ENCODE measurements around the gene SCD.
"Not testable (repeated sequence)": the region's sequence is repeated elsewhere in the genome, so short reads cannot be mapped to it uniquely, and the experiment has no call there.

The SCD gene

GRCh38 chr10:100362570-100363496 lies 15.8 kb downstream of the SCD start:
- DNase-seq, result no peak

DNA sequence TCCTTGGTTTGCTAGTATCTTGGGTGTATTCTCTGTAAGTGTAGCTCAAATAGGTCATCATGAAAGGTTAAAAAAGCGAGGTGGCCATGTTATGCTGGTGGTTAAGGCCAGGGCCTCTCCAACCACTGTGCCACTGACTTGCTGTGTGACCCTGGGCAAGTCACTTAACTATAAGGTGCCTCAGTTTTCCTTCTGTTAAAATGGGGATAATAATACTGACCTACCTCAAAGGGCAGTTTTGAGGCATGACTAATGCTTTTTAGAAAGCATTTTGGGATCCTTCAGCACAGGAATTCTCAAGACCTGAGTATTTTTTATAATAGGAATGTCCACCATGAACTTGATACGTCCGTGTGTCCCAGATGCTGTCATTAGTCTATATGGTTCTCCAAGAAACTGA lies 17.1 kb downstream of the SCD start:
- DNase-seq, result no peak

DNA sequence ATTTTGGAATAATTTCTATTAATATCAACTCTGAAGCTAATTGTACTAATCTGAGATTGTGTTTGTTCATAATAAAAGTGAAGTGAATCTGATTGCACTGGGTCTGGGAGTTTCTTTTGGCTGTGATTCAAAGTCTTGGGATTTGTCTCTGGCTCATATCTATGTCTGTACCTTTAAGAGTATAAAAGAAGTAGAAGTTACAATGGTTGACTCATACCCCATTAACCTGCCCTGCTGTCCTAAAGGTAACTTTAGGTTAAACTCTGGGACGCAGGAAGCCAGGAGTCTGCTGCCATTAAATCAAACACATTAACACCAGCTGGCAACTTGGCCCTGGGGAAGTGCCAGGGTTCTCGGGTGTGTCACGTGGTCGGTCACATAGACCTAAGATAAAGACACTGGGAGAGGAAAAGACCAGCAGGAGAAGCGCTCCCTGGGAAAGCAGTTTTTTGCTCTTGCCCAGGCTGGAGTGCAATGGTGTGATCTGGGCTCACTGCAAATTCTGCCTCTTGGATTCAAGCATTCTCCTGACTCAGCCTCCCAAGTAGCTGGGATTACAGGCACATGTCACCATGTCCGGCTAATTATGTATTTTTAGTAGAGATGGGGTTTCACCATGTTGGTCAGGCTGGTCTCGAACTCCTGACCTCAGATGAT lies 17.8 kb downstream of the SCD start:
- DNase-seq, result no peak

GRCh38 chr10:100368721-100369120 lies 21.7 kb downstream of the SCD start:
- DNase-seq, result no peak

DNA sequence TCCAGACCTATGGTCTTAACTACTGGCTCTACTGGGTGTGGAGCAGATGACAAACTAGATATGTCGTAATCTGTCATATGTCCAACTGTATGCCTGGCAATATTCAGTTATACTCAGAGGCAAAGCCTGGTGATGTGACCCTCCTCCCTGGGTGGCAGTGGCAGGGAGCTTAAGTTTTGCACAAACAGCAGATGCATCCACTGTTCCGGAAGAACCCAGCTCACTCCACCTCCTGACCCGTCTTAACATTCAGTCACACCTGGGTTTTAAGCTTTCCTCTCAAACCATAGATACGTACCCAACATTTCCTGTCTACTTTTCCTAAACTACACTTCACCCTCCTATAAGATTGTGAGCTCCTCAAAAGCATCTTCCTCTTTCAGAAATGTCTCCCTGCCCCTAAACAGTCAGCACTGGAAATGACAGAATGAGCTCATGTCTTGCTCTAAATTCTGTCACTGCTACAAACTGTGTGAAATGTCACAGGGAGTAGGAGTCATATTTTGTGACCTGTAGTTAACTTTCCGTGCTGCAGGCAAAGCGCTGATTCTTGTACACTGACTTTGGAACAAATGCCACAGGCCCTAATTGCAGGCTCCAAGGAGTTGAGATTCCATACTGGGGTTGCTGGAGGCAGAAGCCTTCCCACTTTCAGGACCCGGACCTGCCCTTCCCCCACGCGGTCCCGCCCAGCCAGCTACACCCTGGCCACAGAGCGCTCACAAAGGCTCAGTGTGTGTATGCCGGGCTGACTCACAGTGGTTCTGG lies 23.9 kb downstream of the SCD start:
- DNase-seq, result peak; percentile 5

DNA sequence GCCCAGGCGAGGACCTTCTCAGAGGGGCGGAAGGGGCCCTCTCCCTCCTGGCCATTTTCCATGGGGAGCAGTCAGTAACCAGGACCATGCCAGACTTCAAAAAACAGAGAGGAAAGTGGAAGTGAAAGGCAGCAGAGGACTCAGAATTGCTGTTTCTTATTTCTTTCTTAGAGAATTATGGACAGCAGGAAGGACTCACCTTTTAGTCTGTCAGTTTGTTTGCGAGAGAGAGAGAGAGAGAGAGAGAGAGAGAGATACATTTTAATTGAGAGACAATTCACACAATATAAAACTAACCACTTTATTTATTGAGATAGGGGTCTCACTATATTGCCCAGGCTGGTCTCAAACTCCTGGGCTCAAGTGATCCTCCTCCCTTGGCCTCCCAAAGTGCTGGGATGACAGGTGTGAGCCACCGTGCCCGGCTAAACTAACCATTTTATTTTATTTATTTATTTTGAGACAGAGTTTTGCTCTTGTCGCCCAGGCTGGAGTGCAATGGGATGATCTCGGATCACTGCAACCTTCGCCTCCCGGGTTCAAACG lies 24.5 kb downstream of the SCD start:
- no peak for DNase-seq

DNA sequence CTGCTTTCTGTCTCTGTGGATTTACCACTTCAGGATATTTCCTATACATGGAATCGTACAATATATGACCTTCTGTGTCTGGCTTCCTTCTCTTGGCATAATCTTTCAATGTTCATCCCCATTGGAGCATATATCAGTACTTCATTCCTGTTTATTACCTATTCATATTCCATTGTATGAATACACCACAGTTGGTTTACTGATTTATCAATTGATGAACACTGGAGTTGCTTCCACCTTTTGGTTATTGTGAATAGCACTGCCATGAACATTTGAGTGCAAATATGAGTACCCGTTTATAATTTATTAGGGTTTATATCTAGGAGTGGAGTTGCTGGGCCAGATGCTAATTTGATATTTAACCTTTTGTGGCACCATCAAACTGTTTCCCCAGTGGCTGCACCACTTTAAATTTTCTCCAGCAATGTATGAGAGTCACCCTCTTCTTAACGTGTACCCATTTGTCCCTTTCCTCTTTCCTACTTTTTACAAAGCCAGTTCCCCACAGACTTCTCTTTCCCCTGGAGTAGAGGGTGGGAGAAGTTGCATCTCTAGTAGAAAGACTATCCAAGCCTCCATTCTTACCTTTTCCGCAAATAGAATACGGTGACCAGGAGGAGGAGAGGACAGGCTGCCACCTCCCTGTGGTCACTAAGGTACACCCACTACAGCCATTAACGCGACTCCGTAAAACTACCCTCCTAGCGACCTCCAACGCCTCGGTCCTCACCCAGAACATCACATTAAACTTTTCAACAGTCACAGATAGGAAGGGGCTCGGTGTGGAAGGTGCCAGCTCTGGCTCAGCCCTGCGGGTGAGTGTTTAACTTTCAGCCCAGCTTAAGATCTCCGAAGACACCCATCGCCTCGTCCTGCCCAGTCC lies 25.6 kb downstream of the SCD start:
- no peak for DNase-seq

DNA sequence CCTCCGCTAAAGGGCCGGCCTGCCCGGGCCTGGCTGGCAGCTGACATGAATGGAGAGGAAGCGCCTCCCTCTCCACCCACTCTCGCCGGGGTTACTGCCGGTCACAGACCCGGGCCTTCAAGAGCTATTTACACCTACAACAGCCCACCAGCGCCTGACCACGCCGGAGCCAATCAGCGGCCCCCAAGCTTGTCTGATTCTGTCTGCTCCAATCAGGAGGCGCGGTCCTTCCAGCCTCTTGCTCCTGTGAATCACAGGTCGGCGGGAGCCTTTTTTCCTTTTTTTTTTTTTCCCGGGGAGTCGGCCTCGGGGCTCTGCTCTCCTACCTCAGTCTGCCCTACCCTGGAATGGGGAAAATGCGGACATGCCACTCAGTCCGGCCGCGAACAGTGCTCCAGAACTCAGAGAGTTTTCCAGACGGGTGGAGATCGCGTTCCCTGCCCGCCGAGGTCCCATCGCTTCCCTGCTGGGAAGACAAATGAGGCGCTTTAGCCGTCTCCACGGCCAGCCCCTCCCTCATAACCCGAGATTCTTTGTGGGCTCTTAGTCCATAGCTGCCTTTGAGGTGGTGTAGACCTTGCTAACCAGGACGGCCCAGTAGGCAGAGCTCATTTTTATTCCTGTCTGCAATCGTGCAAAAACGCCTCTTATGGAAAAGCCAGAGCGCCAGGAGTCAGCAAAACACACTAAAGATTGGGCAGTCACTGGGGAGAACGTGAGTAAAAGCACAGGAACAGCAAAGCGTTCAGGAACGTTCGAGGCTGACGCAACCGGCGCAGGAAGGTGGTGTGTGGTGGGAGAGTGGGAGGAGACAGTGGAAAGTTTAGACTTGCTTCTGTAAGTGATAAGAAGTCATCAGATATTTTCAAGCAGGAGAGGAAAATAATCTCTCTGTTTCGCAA lies 26.5 kb downstream of the SCD start:
- peak; percentile 80 for DNase-seq

GRCh38 chr10:100374200-100374655 lies 27.2 kb downstream of the SCD start:
- no peak for DNase-seq

GRCh38 chr10:100374677-100375353 lies 27.8 kb downstream of the SCD start:
- not testable (repeated sequence) for DNase-seq

DNA sequence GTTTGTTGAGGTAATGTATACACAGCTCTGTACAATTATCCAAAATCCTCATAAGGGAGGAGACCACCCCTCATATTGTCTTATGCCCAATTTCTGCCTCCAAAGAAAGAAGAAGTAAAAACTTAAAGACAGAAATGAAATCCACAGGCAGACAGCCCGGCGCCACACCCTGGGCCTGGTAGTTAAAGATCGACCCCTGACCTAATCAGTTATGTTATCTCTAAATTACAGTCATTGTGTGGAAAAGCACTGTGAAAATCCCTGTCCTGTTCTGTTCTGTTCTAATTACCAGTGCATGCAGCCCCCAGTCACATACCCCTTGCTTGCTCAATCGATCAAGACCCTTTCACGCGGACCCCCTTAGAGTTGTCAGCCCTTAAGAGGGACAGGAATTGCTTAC lies 29.6 kb downstream of the SCD start:
- DNase-seq, result not testable (repeated sequence)

DNA sequence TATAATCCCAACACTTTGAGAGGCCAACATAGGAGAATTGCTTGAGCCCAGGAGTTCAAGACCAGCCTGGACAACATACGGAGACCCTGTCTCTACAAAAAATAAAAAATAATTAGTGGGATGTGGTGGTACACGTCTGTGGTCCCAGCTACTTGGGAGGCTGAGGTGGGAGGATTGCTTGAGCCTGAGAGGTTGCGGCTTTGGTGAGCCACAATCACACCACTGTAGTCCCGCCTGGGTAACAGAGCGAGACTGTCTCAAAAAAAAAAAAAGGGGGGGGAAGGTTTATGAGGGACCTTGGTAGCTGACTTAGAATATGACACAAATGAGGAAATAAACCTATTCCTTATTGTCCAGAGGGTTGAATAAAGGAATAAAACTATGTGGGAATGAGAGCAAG lies 30.8 kb downstream of the SCD start:
- DNase-seq, result no peak

DNA sequence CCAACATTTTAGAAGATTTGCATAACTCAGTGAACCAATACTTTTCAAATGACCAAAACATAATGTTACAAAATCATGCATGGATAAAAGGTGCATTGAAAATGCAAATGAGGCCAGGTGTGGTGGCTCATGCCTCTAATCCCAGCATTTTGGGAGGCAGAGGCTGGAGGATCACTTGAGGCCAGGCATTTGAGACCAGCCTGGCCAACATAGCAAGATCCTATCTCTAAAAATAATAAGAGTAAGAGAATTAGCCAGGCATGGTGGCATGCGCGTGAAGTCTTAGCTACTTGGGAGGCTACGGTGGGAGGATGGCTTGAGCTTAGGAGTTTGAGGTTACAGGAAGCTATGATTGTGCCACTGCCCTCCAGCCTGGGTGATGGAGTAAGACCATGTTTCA lies 33.4 kb downstream of the SCD start:
- no peak for DNase-seq

DNA sequence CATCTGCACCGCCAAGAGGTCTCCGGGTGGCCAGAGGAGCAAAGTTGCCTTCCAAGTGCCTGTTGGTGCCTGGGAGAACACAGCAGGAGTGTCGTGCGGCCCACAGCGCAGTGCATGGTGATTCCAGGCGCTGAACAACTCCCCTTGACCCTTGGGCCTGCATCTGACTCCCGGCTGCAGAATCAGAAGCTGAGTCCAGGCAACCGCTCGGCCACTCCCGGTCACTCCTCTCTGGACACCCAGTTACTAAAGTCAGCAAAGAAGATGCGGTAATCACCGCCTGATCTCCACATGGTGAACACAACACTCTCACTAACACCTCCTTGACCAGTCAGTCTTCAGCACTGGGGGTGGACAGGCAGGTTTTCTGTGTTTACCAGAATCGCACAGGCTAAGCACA lies 35.5 kb downstream of the SCD start:
- no peak for DNase-seq

GRCh38 chr10:100383251-100383650 lies 36.2 kb downstream of the SCD start:
- DNase-seq, result no peak

DNA sequence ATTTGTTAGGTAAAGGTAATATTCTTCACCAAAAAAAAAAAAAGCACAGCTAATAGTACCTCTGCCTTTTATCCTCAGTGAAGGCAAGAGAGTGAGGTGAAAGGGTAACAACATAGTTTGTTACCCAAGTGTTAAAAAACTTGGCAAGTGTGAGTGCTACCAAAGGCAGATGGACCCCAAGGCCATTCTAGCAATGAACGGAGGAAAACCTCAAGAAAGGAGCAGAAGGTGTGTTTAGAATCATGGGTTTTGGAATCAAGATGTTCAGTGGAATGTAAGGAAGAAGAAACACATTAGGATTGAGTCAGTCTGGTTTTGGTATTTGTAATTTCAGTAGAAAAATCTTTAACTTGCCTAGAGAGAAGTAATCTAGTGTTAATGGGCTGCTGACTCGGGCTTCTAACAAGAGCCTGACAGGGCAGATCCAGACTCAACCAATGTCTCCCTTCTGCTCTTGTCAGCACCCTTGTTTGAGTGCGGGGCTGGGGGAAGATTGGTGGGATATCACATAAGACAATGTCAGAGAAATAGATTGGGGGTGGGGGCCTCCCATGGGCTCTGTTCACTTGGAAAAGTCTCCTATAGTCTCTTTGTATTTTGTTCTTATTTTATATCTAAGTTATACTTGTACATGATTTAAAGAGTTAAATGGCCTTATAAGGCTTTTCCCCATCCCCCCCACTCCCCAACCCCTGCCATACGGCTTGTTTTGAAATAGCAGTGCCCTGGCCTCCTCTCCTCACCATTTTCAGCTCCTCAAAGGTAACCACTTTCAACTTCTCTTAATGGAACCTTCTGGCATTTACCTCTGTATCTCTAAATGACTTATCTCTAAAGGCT lies 44.4 kb downstream of the SCD start:
- DNase-seq, result no peak

- no peak for DNase-seq
Measured at GRCh38 chr10:100392686-100393003, 45.6 kb downstream of the SCD start.

DNA sequence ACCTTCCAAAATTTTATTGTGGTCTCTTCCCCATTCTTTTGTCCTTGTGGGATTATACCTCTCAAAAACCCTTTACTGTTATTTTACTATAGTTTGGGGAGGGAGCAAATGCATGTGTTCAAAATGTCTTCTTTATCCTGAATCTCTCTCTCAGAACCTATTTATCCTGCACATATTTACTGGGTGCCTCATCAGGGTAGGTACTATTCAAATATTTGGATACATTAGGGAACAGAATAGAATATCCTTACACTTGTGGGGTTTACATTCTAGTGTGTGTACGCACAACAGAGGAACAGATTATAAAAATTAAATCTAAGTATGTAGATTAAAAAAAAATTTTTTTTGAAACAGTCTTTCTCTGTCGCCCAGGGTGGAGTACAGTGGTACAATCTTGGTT lies 48.6 kb downstream of the SCD start:
- no peak for DNase-seq

GRCh38 chr10:100396605-100397004 lies 49.6 kb downstream of the SCD start:
- no peak for DNase-seq
